ENCODE results near the gene EPHB1.

The EPHB1 gene

DNA sequence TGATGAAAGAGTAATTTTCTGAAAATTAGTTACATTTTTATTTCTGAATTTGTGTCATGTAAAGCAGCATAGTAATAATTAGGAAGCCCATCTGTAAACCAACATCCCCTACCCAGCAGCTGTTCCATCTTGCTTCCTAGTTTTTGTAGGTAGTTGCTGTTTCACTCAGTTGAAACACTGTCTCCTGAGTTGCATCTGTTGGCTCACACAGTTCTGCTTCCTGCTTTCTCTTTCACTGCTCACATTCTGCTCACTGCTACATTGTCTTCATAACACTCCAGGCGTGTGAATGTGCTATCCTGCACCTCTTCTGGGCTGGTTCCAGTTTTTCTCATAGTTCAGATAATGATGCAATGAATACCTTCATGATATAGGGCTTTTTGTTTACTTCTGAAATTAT is 123.4 kb downstream of the EPHB1 start:
- DNase-seq, result no peak
- no peaks in the 10 kb centered on the region for H3K36me3 Mint-ChIP-seq
- H3K4me1 Mint-ChIP-seq, result no peaks in the 10 kb centered on the region
- no peaks in the 10 kb centered on the region for H3K27me3 Mint-ChIP-seq
- no peak overlapping the region for H3K27ac Mint-ChIP-seq
- peak; percentile 57 to 60 for ATAC-seq (replicated peaks)
- H3K4me3 Mint-ChIP-seq, result no peak overlapping the region
- H3K9me3 Mint-ChIP-seq, result no peaks in the 10 kb centered on the region

DNA sequence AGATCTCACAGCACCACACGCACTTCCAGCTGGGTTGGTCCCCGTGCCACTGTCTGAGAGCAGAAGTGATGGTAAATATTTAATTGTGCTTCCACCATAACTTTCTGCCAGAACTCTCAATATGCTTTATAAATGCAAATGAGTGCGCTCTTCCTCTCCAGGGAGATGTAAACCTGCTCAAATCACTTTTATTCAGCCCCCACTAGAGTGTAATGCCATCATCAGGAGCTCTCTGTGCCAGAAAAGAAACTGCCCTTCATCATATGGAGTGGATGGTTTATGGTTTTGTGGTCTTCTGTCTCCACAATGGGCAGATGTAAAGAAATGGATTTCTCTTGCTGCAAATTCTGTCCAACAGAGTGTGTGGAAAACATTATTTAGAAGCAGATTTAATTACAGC is 127.0 kb downstream of the EPHB1 start:
- peaks cover 2 to 8% of the 10 kb centered on the region in 2 donors for H3K9me3 Mint-ChIP-seq
- no peak overlapping the region for H3K27ac Mint-ChIP-seq
- DNase-seq (no peak), ATAC-seq (replicated peaks) (no peak)
- no peak overlapping the region for H3K4me3 Mint-ChIP-seq
- peaks cover 0 to 3% of the 10 kb centered on the region in 2 donors for H3K36me3 Mint-ChIP-seq
- H3K27me3 Mint-ChIP-seq, result no peaks in the 10 kb centered on the region
- no peaks in the 10 kb centered on the region for H3K4me1 Mint-ChIP-seq

DNA sequence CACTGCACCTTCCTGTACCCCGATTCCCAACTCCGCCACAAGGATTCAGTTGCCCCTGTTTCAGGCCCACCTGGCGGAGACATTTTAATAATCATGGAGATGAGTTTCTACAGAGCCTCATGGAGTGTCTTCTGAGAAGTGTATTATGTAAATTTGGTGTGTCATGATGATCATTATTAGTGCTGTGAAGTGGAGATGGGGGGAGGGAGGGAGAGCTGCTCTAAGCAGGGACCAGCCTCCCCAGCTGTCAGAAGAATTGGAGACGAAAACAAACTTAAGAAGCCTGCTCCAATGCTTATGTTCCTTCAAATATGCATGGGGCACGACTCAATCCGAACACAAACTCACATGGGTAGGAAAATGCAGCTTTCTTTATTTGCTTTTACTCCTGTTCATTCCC is 127.8 kb downstream of the EPHB1 start:
- Mint-ChIP-seq H3K36me3 (peaks cover 0 to 3% of the 10 kb centered on the region in 2 donors), H3K27me3 (no peaks in the 10 kb centered on the region), H3K27ac (no peak overlapping the region), H3K4me3 (no peak overlapping the region), H3K4me1 (no peaks in the 10 kb centered on the region), H3K9me3 (peaks cover 2 to 8% of the 10 kb centered on the region in 2 donors)
- ATAC-seq (replicated peaks), result no peak
- DNase-seq, result no peak

DNA sequence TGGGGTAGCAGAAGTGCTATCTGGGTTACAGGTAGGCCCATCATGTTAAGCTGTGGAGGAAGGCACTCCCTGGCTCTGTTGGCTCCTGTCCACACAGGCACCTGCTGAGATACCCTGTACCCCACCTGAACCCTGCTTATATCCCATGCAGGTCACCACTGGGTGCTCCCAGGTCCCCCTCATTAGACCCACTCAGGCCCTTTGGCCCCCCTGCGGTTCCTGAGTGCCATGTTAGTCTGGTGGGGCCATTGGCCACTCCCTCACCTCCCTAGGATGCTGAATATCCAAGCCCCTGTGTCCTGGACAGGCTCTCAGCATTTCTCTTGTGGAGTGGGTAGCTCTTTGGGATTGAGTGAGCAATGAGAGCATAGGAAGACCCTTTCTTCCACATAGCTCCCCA is 128.2 kb downstream of the EPHB1 start:
- Mint-ChIP-seq H3K4me1 (no peaks in the 10 kb centered on the region), H3K4me3 (no peak overlapping the region), H3K9me3 (peaks cover 2 to 8% of the 10 kb centered on the region in 2 donors), H3K27ac (no peak overlapping the region), H3K36me3 (peaks cover 0 to 3% of the 10 kb centered on the region in 2 donors), H3K27me3 (no peaks in the 10 kb centered on the region)
- ATAC-seq (replicated peaks) (no peak), DNase-seq (no peak)

DNA sequence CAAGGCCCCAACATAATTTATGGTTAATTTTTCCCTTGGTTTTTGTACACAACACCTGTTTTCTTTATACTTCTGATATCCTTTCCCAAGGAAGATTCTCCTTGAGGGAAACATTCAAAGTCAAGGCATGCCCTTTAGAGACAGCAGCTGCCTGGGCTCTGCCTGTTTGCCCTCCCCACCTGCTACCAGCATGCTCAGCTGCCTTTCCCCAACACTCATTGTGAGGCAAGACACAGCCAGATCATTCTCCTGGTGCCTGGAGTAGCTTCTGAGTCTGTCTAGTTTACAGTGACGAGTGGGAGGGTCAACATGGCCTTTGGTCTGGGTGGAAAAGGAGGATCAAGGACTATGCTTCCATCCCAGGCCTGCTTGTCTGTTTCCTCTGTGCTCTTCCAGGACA is 132.5 kb downstream of the EPHB1 start:
- no peak overlapping the region for H3K27ac Mint-ChIP-seq

DNA sequence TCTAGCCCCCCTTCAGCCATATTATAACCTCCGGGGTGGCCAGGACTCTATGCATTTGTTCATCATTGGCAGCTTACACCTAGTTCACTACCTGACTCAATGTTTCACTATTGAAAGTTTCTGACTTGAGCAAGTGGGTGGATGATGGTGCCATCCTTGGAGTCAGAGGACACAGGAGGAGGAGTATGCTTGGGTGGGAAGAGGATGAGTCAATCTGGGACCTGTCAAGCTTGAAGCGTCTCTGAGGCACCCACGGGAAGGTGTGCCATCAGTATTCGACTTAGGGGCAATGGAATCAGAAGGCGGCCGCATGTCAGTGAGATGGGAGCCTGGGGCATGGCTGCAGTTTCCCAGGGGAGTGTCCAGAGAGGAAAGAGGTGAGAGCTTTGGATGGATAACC is 133.3 kb downstream of the EPHB1 start:
- Mint-ChIP-seq H3K9me3 (peaks cover 2 to 8% of the 10 kb centered on the region in 2 donors), H3K27me3 (no peaks in the 10 kb centered on the region), H3K4me1 (no peaks in the 10 kb centered on the region), H3K4me3 (no peak overlapping the region), H3K27ac (no peak overlapping the region), H3K36me3 (peaks cover 0 to 3% of the 10 kb centered on the region in 2 donors)
- ATAC-seq (replicated peaks) (no peak), DNase-seq (no peak)

More for the DNA sequence above, 132.5 kb downstream of the EPHB1 start:
- Mint-ChIP-seq H3K4me1 (no peaks in the 10 kb centered on the region), H3K9me3 (peaks cover 2 to 8% of the 10 kb centered on the region in 2 donors), H3K4me3 (no peak overlapping the region), H3K36me3 (peaks cover 0 to 3% of the 10 kb centered on the region in 2 donors), H3K27me3 (no peaks in the 10 kb centered on the region)
- DNase-seq (no peak), ATAC-seq (replicated peaks) (no peak)

GRCh38 chr3:134928819-134929218 is 133.8 kb downstream of the EPHB1 start:
- Mint-ChIP-seq H3K4me1 (no peaks in the 10 kb centered on the region), H3K4me3 (no peak overlapping the region), H3K36me3 (peaks cover 0 to 3% of the 10 kb centered on the region in 2 donors), H3K27me3 (no peaks in the 10 kb centered on the region), H3K9me3 (peaks cover 2 to 8% of the 10 kb centered on the region in 2 donors), H3K27ac (no peak overlapping the region)
- ATAC-seq (replicated peaks) (no peak), DNase-seq (no peak)

DNA sequence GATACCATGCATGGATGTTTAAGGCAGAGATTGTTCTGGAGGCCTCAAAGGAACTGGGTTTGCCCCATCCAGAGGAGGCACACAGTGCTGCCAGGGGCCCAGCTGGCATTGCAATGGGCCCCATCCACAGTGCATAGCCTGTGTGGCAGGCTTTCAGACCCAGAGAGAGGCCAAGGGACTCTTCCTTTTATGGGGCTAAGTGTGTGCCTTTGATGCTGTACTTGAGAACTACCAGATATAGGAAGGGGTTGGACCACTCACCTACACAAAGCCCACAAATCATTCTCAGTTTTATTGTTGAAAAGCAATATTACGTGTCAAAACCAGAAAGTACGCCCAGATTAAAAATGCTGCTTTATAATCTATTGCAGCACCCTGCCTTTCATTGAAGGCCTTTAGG is 134.9 kb downstream of the EPHB1 start:
- H3K4me3 Mint-ChIP-seq, result no peak overlapping the region
- DNase-seq (no peak), ATAC-seq (replicated peaks) (no peak)
- no peak overlapping the region for H3K27ac Mint-ChIP-seq
- H3K4me1 Mint-ChIP-seq, result no peaks in the 10 kb centered on the region
- no peaks in the 10 kb centered on the region for H3K27me3 Mint-ChIP-seq
- peaks cover 2 to 3% of the 10 kb centered on the region in 2 donors for H3K9me3 Mint-ChIP-seq
- peaks cover 0 to 3% of the 10 kb centered on the region in 2 donors for H3K36me3 Mint-ChIP-seq

- Mint-ChIP-seq H3K36me3 (no peaks in the 10 kb centered on the region), H3K27me3 (no peaks in the 10 kb centered on the region), H3K9me3 (peaks cover 0 to 2% of the 10 kb centered on the region in 2 donors), H3K4me1 (no peaks in the 10 kb centered on the region), H3K4me3 (no peak overlapping the region), H3K27ac (no peak overlapping the region)
- ATAC-seq (replicated peaks) (peak; percentile 40 to 69), DNase-seq (no peak)
These were observed 136.2 kb downstream of the EPHB1 start for GRCh38 chr3:134931045-134931785.

GRCh38 chr3:134932035-134932434 is 137.0 kb downstream of the EPHB1 start:
- no peak overlapping the region for H3K27ac Mint-ChIP-seq
- no peaks in the 10 kb centered on the region for H3K9me3 Mint-ChIP-seq

DNA sequence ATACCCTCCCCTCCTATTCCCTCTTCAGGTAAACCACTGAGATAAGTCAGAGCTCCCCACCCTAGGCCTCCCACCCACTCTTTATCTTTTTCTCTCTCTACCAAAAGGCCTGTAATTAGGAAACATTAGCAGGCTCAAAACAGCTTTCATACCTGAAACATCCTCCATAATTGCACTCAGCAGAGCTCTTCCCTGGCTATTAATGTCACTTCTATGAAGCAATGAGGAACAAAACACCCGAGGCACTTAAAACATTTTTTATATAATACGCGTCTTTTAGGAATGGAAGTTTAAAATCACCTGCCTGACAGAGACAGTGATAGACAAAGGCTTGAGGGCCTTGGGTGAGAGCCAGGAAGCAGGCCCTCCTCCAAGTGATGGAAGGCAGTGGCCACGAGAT is 138.9 kb downstream of the EPHB1 start:
- Mint-ChIP-seq H3K27ac (no peak overlapping the region), H3K27me3 (peaks cover 0 to 4% of the 10 kb centered on the region in 2 donors), H3K4me3 (no peak overlapping the region), H3K4me1 (no peaks in the 10 kb centered on the region), H3K36me3 (no peaks in the 10 kb centered on the region), H3K9me3 (no peaks in the 10 kb centered on the region)
- no peak for ATAC-seq (replicated peaks)
- DNase-seq, result no peak

More at GRCh38 chr3:134932035-134932434, 137.0 kb downstream of the EPHB1 start:
- ATAC-seq (replicated peaks) (no peak), DNase-seq (no peak)
- no peaks in the 10 kb centered on the region for H3K4me1 Mint-ChIP-seq
- H3K36me3 Mint-ChIP-seq, result no peaks in the 10 kb centered on the region
- H3K27me3 Mint-ChIP-seq, result peaks cover 0 to 4% of the 10 kb centered on the region in 2 donors
- no peak overlapping the region for H3K4me3 Mint-ChIP-seq

GRCh38 chr3:134934933-134935332 is 139.9 kb downstream of the EPHB1 start:
- ATAC-seq (replicated peaks), result no peak
- no peak for DNase-seq
- Mint-ChIP-seq H3K36me3 (no peaks in the 10 kb centered on the region), H3K9me3 (no peaks in the 10 kb centered on the region), H3K4me3 (no peak overlapping the region), H3K4me1 (no peaks in the 10 kb centered on the region), H3K27me3 (peaks cover 0 to 4% of the 10 kb centered on the region in 2 donors), H3K27ac (no peak overlapping the region)

DNA sequence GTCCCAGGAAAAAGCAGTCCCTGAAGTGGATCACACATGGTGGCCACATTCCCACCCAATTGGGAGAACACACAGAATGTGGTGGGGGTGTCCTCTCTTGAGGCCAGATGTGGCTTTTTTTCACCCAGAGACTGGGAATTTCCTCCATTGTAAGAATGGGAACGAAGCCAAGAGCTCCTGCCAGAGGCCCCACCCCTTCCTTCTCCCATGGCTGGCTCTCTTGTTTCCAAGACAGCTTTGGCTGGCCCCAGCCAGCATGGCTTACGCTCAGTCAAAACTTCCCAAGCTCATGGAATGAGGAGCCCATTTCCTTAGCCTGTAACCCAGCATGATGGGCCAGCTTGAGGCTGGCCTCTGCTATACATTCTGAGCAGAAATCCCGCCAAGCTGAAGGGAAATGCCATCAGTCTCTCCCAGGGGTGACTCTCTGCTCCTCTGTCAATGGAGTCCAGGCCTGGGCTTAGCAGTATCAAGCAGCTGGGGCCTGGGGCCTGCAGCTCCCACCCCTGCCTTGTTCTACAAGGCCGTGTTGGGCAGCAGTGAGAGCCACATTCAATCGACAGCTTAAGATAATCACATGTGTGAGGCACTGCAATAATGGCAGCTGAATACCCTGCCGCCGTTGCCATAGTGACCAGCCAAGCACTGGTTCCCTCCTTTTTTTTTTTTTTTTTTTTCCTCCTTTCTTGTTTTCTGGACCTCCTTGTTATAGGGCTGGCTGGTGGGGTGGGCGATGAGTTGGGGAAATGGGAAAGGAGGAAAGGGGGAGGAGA is 142.4 kb downstream of the EPHB1 start:
- DNase-seq (no peak), ATAC-seq (replicated peaks) (no peak)
- H3K27me3 Mint-ChIP-seq, result peaks cover 0 to 4% of the 10 kb centered on the region in 2 donors
- H3K4me1 Mint-ChIP-seq, result no peaks in the 10 kb centered on the region
- H3K9me3 Mint-ChIP-seq, result no peaks in the 10 kb centered on the region
- H3K4me3 Mint-ChIP-seq, result no peak overlapping the region
- H3K27ac Mint-ChIP-seq, result no peak overlapping the region
- H3K36me3 Mint-ChIP-seq, result no peaks in the 10 kb centered on the region

DNA sequence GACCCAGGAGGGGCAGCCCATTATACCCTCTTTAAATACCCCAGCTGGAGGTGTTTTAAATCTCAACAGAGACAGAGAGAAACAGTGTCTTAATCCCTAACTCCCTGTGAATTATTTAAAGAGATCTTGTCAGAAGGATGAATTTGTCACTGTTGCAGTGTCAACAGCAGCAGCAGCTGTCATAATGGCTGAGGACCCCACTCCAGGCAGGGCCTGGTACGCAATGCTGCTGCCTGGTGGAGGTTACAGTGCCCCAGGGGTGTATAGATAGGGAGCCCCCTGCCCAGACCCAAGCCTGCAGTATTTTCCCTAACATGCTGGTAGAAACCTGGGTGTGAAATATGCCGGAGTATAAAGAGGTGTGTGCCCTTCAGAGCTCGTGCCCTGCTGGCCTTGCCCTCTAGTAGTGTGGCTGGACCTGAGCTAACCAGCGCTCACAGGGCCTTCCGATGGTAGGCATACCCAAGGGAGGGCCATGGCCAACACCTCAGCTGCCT is 143.0 kb downstream of the EPHB1 start:
- no peak overlapping the region for H3K4me3 Mint-ChIP-seq
- ATAC-seq (replicated peaks) (no peak), DNase-seq (no peak)
- no peaks in the 10 kb centered on the region for H3K9me3 Mint-ChIP-seq
- H3K4me1 Mint-ChIP-seq, result no peaks in the 10 kb centered on the region
- peaks cover 0 to 4% of the 10 kb centered on the region in 2 donors for H3K27me3 Mint-ChIP-seq
- H3K36me3 Mint-ChIP-seq, result no peaks in the 10 kb centered on the region
- peak overlapping the region; percentile 9 for H3K27ac Mint-ChIP-seq

DNA sequence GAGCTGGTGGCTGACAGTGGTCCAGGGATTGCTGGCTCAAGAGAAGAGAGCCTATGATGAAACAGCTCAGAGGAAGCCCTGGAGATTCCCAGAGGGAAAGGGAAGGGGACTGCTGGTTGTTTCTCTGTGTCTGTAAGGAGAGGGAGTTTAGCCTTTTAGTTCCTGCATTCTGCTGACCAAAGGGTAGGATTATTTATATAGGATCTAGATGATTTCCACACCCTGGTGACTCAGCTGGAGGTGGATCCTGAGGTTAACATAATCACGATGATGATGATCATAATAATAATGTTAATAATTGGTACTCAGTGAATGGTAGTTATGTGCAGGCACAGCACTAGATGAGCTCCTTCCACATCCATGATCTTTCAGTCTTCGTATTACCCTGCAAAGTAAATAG is 144.9 kb downstream of the EPHB1 start:
- no peaks in the 10 kb centered on the region for H3K9me3 Mint-ChIP-seq
- no peak for DNase-seq
- peaks cover 0 to 4% of the 10 kb centered on the region in 2 donors for H3K27me3 Mint-ChIP-seq
- H3K36me3 Mint-ChIP-seq, result no peaks in the 10 kb centered on the region
- no peak overlapping the region for H3K27ac Mint-ChIP-seq
- H3K4me3 Mint-ChIP-seq, result no peak overlapping the region
- no peaks in the 10 kb centered on the region for H3K4me1 Mint-ChIP-seq
- no peak for ATAC-seq (replicated peaks)
